Naive thymus-derived CD8-positive, alpha-beta T cell (primary cell): ENCODE results near the gene AGBL1. TPM values are rescaled to one million over a fixed set of nuclear protein-coding genes. Genes with fewer than 3 reads are reported as not detected.

Experiments used
- ATAC-seq, 2 donors: fragments of 150-1000 bp; cut with Tn5 transposase in 1 of 2; sonication (Bioruptor Pico), chemical (Tn5 transposase) in 1 of 2; 1 replicate in 1 of 2; 2 replicates in 1 of 2; pipeline ENCODE4 v1.10.0; 2021; ENCODE audit warnings: mild to moderate bottlenecking in 2 of 2, moderate library complexity in 2 of 2
- POLR2A ChIA-PET: fragments of 350-600 bp; sonication (Branson Sonifier 250); formaldehyde crosslinking; loops from one replicate; lab custom pipeline; 2021; ENCODE audit warnings: antibody characterized with exemption; lab: Charles Lee
- DNase-seq, 10 donors: peaks; one replicate each; pipeline versions ENCODE4 v3.0.0 to v3.0.0-alpha.2; 2020 to 2022
- H3K27ac Mint-ChIP-seq, 10 donors: one replicate each; pipeline ENCODE4 v1.8.0; 2020 to 2022; ENCODE audit warnings: mild to moderate bottlenecking in 10 of 10, mixed read lengths in 10 of 10, moderate library complexity in 4 of 10, inconsistent platforms in 1 of 10
- H3K27me3 Mint-ChIP-seq, 5 donors: one replicate each; pipeline ENCODE4 v1.8.0; 2021 to 2022; ENCODE audit warnings: mixed read lengths in 5 of 5
- H3K36me3 Mint-ChIP-seq, 3 donors: one replicate each; pipeline ENCODE4 v1.8.0; 2020 to 2022; ENCODE audit warnings: mixed read lengths in 3 of 3, mild to moderate bottlenecking in 2 of 3, inconsistent platforms in 1 of 3
- H3K4me1 Mint-ChIP-seq, 4 donors: one replicate each; pipeline ENCODE4 v1.8.0; 2021 to 2022; ENCODE audit warnings: mixed read lengths in 4 of 4
- H3K4me3 Mint-ChIP-seq, 10 donors: one replicate each; pipeline ENCODE4 v1.8.0; 2020 to 2022; ENCODE audit warnings: mild to moderate bottlenecking in 10 of 10, mixed read lengths in 10 of 10, moderate library complexity in 6 of 10, inconsistent platforms in 1 of 10
- H3K9me3 Mint-ChIP-seq, 9 donors: one replicate each; pipeline ENCODE4 v1.8.0; 2020 to 2022; ENCODE audit warnings: mixed read lengths in 9 of 9, mild to moderate bottlenecking in 3 of 9, inconsistent platforms in 1 of 9, moderate library complexity in 1 of 9
- polyA plus RNA-seq, 3 donors: library from polyadenylated mRNA; unstranded; fragments of 300-500 nt; fragmentation: Illumina TruSeq; gene quantifications; one replicate each; pipeline ENCODE4 v1.2.3, GENCODE V29; 2021
- total RNA-seq, 8 experiments: library from RNA in 2 of 8; stranded (reverse) in 2 of 8; gene quantifications; one replicate each; pipeline ENCODE4 v1.2.3 and lab custom pipeline; 2021 to 2026

Gene AGBL1
- total and polyA plus RNA-seq, 5 experiments from 2014 or later, result not detected

DNA sequence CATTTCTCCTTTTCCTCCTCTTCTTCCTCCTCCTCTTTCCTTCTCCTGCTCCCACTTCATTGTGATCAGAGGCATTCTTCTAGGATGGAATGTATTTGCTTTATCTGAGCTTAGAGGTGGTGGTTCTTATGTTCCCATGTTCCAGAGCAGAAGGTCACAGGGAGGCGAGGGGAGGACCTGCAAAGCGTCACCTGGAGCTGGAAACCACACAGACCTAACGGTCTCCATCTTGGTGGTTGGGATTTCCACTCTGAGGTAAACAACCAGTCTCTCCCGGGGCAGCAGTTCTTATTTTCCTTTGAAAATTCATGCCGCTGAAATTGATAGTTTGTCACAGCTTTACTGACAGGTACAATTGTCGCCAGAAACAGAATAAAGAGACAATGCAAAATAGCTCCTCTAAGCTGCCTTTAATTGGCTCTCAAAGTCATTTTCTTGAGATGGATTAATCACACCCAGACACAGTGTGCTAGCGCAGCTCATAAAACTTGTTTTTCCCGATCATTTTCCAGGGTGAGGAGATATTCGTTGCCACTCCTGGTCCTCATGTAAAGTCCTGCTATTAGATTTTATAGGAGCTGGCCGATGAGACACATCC is 16.9 kb upstream of the AGBL1 start:
- Mint-ChIP-seq H3K27ac (no peak overlapping the region), H3K9me3 (peaks cover 0 to 13% (median 9%) of the 10 kb centered on the region in 9 donors), H3K27me3 (peaks cover 10 to 45% (median 15%) of the 10 kb centered on the region in 5 donors), H3K36me3 (peaks cover 0 to 10% (median 0%) of the 10 kb centered on the region in 3 donors), H3K4me3 (no peak overlapping the region), H3K4me1 (no peaks in the 10 kb centered on the region)
- ATAC-seq (no peak), DNase-seq (no peak)
- POLR2A ChIA-PET, result no interaction called here

DNA sequence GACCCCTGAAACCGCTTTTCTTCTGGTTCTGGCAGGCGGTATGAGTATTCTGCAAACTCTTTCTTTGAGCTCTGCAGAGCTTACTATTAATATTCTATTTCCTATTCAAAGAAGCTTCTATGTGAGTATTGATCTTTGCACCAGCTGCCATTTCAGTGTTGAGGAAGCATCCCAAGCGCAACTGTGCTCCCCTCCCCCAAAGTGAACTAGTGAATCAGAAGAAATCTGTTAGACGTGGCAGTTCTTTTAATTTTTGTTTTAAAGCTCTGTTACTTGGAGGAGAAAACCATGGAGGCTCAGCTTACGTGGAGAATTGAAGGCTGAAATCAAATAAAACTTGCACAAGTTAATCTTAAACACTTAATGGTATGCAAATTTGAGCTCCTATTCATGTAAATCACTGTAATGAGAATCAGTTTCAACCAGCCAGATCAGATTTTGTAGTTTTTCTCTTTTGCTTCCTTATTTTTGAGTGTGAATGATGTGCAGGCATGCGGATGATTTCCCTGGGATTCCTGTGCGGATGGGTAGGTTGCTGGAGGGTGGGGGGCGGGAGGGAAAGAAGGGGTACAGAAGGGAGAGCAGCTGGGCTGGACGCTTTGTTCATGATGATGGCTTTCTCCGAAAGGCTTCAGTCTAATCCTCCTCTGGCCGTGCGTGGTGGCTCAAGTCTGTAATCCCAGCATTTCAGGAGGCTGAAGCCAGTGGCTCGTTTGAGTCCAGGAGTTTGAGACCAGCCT is 16.1 kb upstream of the AGBL1 start:
- no peak for ATAC-seq
- Mint-ChIP-seq H3K4me1 (no peaks in the 10 kb centered on the region), H3K27me3 (peaks cover 11 to 45% (median 15%) of the 10 kb centered on the region in 5 donors), H3K27ac (no peak overlapping the region), H3K36me3 (peaks cover 0 to 14% (median 0%) of the 10 kb centered on the region in 3 donors), H3K9me3 (peaks cover 0 to 20% (median 12%) of the 10 kb centered on the region in 9 donors), H3K4me3 (no peak overlapping the region)
- POLR2A ChIA-PET, result no interaction called here
- DNase-seq, result no peak

DNA sequence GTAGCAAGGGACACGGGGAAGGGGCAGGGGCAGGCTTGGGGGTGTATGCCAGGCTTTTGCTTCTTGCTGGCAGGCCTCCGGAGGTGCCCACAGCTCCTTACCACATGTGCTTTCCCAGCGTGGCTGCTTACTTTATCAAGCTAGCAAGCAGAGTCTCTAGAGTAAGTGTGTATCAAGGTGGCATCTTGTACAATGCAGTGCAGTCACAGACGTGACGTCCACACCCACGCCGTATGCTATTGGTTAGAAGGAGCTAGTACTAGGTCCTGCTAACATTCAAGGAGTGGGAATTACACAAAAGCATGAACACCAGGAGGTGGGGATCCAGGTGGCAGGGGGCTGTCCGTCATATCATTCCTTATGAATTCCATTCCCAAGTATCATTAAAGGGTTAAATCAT is 15.3 kb upstream of the AGBL1 start:
- Mint-ChIP-seq H3K4me3 (no peak overlapping the region), H3K27ac (no peak overlapping the region), H3K27me3 (peaks cover 11 to 45% (median 15%) of the 10 kb centered on the region in 5 donors), H3K4me1 (no peaks in the 10 kb centered on the region), H3K36me3 (peaks cover 0 to 14% (median 0%) of the 10 kb centered on the region in 3 donors), H3K9me3 (peaks cover 0 to 20% (median 12%) of the 10 kb centered on the region in 9 donors)
- DNase-seq (no peak), ATAC-seq (no peak)
- POLR2A ChIA-PET, result no interaction called here

DNA sequence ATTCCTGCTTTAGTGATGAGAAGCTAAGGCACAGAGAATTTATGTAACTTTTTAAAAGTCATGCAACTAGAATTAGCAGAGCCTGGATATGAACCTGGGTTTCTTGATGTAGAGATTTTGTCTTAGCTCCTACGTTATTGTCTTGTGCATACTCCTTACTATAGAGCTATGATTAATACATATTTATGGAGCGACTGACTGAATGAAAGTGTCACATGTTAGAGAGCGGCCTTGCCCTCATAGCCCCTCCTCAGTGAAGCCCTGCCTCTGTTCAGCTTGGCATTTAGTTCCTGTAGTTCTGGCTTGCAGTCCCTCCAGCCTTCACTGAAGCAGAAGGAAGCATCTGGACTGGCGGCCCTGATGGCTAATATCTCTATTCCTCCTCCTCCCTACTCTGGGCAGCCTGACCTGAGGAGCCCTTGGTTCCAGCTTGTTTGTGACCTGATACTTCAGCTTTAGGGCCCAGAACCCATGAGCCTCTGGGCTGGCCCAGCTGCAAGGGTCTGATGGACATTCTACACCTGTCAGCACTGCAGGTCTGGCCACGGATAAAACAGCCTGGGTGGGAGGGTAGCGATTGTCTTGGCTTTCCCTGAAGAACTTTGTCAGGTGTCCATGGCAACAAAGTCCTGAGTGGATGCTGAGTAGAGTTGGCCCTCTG is 13.4 kb upstream of the AGBL1 start:
- peaks cover 0 to 14% (median 0%) of the 10 kb centered on the region in 3 donors for H3K36me3 Mint-ChIP-seq
- no peak overlapping the region for H3K4me3 Mint-ChIP-seq
- ATAC-seq (no peak), DNase-seq (no peak)
- H3K9me3 Mint-ChIP-seq, result peaks cover 1 to 20% (median 12%) of the 10 kb centered on the region in 9 donors
- no peak overlapping the region for H3K27ac Mint-ChIP-seq
- peaks cover 11 to 36% (median 14%) of the 10 kb centered on the region in 5 donors for H3K27me3 Mint-ChIP-seq
- POLR2A ChIA-PET, result no interaction called here
- no peaks in the 10 kb centered on the region for H3K4me1 Mint-ChIP-seq

DNA sequence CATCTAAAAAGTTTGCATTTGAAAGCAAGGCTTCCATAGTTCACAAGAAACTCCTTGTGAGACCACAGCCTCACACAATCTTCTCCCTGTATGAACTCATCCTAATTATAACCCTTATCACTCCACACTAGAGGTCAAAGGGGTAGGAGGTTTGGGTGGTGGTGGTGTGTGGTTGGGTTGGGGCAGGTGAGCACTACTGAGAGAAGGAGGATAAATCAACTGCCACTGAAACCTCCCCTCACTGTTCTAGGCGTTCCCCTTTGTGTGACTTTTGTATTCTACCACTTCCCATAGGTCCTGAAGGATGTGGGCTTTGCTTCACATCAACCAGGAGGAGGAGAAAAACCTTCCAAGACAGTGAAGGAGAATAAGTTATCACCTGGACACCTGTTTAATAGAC is 6.4 kb upstream of the AGBL1 start:
- no peaks in the 10 kb centered on the region for H3K4me1 Mint-ChIP-seq
- no peaks in the 10 kb centered on the region for H3K36me3 Mint-ChIP-seq
- ATAC-seq, result no peak
- POLR2A ChIA-PET, result no interaction called here
- no peak overlapping the region for H3K4me3 Mint-ChIP-seq
- peaks cover 0 to 27% (median 8%) of the 10 kb centered on the region in 5 donors for H3K27me3 Mint-ChIP-seq
- DNase-seq, result no peak
- H3K27ac Mint-ChIP-seq, result no peak overlapping the region
- H3K9me3 Mint-ChIP-seq, result peaks cover 0 to 2% (median under 1%) of the 10 kb centered on the region in 9 donors

DNA sequence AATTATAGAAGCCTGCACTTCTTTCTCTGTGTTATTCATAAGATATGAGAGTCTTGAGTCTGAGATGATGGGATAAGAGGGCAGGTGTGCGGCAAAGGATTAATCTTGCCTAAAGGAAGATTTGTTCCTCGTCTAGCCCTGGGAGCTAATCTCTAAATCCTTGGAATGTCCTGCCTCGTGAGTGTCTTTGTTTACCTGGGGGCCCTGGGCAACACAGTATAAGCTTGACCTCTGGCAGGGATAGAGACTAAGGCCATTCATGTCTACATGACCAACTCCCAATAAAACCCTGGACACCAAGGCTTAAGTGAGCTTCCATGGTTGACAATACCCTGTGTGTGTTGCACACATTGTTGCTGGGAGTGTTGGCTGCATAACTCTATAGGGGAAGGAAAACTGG is 3.2 kb upstream of the AGBL1 start:
- POLR2A ChIA-PET, result no interaction called here
- DNase-seq (no peak), ATAC-seq (no peak)
- peaks cover 0 to 30% (median 14%) of the 10 kb centered on the region in 5 donors for H3K27me3 Mint-ChIP-seq
- no peak overlapping the region for H3K27ac Mint-ChIP-seq
- no peaks in the 10 kb centered on the region for H3K9me3 Mint-ChIP-seq
- H3K4me3 Mint-ChIP-seq, result no peak overlapping the region
- peaks cover 0 to 1% (median under 1%) of the 10 kb centered on the region in 4 donors for H3K4me1 Mint-ChIP-seq
- H3K36me3 Mint-ChIP-seq, result no peaks in the 10 kb centered on the region

DNA sequence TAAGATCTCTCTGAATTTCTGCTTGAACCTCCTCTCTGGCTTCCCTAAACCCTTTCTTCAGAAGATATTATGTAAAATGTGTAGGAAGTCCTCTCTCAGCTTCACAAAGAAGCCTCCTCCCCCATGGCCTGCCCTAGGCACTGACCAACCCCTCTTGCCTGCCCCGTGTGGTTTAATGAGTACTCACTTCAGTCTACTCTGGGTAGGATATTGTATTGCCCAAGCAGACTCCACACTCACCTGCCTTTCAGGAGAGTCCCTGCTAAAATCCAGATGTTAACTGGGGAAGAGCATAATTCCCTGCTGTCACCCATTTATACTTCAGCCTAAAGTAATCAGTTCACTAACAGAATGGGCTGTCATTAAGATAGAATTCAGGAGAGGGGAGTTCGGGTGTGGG is 2.6 kb upstream of the AGBL1 start:
- no peak overlapping the region for H3K27ac Mint-ChIP-seq
- no peak overlapping the region for H3K4me3 Mint-ChIP-seq
- ATAC-seq (no peak), DNase-seq (no peak)
- POLR2A ChIA-PET, result no interaction called here
- H3K4me1 Mint-ChIP-seq, result peaks cover 0 to 7% (median under 1%) of the 10 kb centered on the region in 4 donors
- no peaks in the 10 kb centered on the region for H3K9me3 Mint-ChIP-seq
- H3K36me3 Mint-ChIP-seq, result no peaks in the 10 kb centered on the region
- H3K27me3 Mint-ChIP-seq, result peaks cover 0 to 30% (median 14%) of the 10 kb centered on the region in 5 donors

DNA sequence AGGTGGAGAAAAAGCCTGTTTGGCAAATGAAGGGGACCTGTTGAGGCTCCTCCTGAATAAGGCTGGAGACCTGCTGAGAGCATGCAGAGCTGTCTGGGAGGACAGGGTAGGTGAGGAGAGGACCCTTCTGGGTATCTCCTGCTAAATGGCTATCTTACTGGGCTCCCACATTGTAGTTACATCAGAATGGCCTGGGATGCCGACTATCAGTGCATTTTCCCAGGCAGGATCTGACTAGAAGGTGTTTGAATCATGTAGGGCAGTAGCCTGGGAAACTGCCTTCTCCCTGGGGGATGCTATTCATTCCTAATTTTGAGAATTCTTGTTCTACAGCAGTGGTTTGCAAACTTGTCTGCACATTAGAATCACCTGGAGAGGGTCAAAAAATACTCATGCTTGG is 631 bp downstream of the AGBL1 start:
- Mint-ChIP-seq H3K9me3 (no peaks in the 10 kb centered on the region), H3K36me3 (no peaks in the 10 kb centered on the region), H3K27me3 (peaks cover 0 to 20% (median 12%) of the 10 kb centered on the region in 5 donors), H3K4me1 (peaks cover 0 to 29% (median 15%) of the 10 kb centered on the region in 4 donors), H3K4me3 (no peak overlapping the region), H3K27ac (no peak overlapping the region)
- ATAC-seq (no peak), DNase-seq (no peak)
- POLR2A ChIA-PET, result no interaction called here

DNA sequence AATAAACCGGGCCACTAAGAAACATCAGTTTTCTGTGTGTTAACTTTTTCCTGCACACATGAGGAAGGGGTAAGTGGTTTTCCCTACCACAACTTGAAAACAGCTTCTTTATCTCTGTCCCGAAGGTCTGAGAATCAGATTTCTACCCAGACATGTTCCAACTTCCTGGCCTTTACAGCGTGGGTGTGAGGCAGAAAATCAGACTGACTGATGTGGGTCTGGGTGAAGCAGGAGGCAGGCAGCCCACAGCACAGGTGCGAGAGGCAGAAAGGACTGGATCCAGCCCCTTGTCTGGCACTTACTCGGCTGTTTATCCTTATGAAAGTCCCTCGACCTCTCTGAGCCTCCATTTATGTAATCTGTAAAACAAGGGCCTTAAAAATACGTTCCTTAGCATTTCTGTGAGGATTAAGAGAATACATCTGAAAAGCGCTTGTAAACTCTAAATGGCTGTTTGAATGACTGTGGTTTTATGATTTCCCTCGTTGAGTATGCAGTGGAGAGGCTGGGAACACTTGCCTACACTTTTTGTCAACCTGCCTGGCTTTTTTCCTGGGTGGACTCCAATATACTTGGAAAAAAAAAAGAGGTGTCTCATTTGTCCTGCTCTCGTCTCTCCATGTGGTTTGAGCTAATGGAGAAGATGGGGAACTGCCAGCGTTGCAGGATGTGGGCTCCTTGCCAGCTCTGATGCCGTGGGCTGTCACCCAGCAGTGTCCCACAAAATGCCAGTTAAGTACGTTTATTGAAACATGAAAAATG is 3.1 kb downstream of the AGBL1 start:
- Mint-ChIP-seq H3K27me3 (peaks cover 2 to 24% (median 10%) of the 10 kb centered on the region in 5 donors), H3K36me3 (no peaks in the 10 kb centered on the region), H3K4me1 (peaks cover 0 to 29% (median 15%) of the 10 kb centered on the region in 4 donors), H3K4me3 (peak overlapping the region in 6 of 10 donors; percentile 8 to 50 (median 23)), H3K27ac (no peak overlapping the region), H3K9me3 (no peaks in the 10 kb centered on the region)
- POLR2A ChIA-PET, result no interaction called here
- ATAC-seq (peak in 1 of 2 donors; percentile 54), DNase-seq (peak in 1 of 10 donors; percentile 2)

DNA sequence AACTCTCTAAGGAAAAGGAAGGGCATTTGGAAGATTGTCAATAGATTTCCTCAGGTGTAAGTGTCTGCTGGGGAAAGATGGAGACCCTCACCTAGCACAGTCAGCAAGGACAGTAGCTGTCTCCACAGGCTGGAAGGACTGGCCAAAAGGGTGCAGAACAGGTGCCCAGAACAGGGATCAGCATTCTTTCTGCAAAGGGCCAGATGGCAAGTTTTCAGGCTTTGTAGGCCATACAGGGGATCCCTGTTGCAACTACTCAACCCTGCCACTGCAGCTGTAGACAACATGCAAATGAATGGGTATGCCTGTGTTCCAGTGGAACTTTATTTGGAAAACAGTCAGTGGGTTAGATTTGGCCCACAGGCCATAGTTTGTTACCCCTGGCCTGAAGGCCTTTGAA is 8.1 kb downstream of the AGBL1 start:
- Mint-ChIP-seq H3K27ac (no peak overlapping the region), H3K9me3 (no peaks in the 10 kb centered on the region), H3K36me3 (no peaks in the 10 kb centered on the region), H3K4me3 (no peak overlapping the region), H3K27me3 (peaks cover 3 to 16% (median 10%) of the 10 kb centered on the region in 5 donors), H3K4me1 (peaks cover 0 to 15% (median 10%) of the 10 kb centered on the region in 4 donors)
- DNase-seq (no peak), ATAC-seq (no peak)
- POLR2A ChIA-PET, result no interaction called here

DNA sequence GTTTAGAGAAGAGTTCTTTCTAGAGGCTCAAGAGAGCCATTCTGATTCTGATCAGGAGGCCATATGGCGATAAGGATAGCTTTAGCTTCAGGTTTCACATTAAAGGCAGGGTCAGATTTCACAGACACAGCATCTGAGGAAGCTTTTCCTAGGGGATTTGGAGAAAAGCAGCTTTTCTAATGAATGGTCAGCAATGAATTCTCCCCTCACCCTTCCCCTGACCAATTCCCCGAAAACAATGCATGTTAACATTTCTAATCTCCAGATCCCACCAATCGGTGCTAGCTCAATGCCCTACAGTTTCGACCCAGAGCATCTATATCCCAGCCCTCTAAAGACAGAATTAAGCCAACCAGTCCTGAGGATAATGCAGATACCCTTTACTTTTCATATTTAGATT is 9.8 kb downstream of the AGBL1 start:
- Mint-ChIP-seq H3K27ac (no peak overlapping the region), H3K4me1 (no peaks in the 10 kb centered on the region), H3K9me3 (no peaks in the 10 kb centered on the region), H3K36me3 (no peaks in the 10 kb centered on the region), H3K4me3 (no peak overlapping the region), H3K27me3 (peaks cover 4 to 13% (median 7%) of the 10 kb centered on the region in 5 donors)
- no peak for ATAC-seq
- POLR2A ChIA-PET, result no interaction called here
- no peak for DNase-seq

DNA sequence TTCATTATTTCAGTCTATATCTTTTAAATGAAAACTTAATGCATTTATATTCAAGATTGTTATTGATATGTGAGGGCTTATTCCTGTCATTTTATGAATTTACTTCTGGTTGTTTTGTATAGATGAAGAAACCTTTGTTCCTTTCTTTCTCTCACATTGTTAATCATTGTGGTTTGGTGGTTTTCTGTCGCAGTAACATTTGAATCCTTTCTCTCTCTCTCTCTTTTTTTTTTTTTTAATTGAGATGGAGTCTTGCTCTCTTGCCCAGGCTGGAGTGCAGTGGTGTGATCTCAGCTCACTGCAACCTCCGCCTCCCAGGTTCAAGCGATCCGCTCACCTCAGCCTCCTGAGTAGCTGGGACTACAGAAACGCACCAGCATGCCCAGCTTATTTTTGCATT is 22.1 kb downstream of the AGBL1 start:
- Mint-ChIP-seq H3K4me1 (no peaks in the 10 kb centered on the region), H3K4me3 (no peak overlapping the region), H3K36me3 (peaks cover 0 to 4% (median 2%) of the 10 kb centered on the region in 3 donors), H3K9me3 (peaks cover 8 to 45% (median 18%) of the 10 kb centered on the region in 9 donors), H3K27me3 (peaks cover 14 to 35% (median 15%) of the 10 kb centered on the region in 5 donors), H3K27ac (no peak overlapping the region)
- POLR2A ChIA-PET, result no interaction called here
- no peak for ATAC-seq
- DNase-seq, result no peak
